ENCODE data around the gene GPAT3. TPM values are rescaled to one million over a fixed set of nuclear protein-coding genes. Genes with fewer than 3 reads are reported as not detected.

The GPAT3 gene
- total and polyA plus RNA-seq, 4 donors: 2.5 to 11.6 (median 7.6) TPM

DNA sequence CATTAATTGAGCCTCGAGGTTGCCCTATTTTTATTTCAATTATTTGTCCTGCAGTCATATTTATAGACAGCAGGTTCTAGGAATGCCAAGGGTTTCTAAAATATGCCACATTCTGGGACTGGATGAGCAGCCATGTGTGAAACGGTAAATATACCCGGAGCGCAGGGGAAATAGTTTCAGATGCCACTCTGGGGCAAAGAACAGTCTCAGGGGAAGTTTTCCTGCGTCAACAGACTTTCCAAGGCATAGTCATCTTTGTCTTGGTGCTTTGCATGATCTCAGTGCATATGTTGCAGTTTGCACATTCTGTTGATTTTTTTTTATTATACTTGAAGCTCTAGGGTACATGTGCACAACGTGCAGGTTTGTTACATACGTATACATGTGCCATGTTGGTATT is 71.0 kb downstream of the GPAT3 start:
- H3K36me3 ChIP-seq (ENCODE audit: control insufficient read depth in 4 of 4, insufficient read depth in 4 of 4, low read length in 4 of 4): peaks cover 0 to 4% (median 2%) of the 10 kb centered on the region in 4 donors
- peaks cover 0 to 16% (median 5%) of the 10 kb centered on the region in 5 donors for H3K4me1 ChIP-seq (ENCODE audit: control insufficient read depth in 5 of 5, insufficient read depth in 5 of 5, low read length in 5 of 5)
- peaks cover 0 to 4% (median 0%) of the 10 kb centered on the region in 4 donors for H3K9me3 ChIP-seq (ENCODE audit: control insufficient read depth in 4 of 4, insufficient read depth in 3 of 4, low read length in 3 of 4)
- no peak for TF ChIP-seq CTCF (IDR thresholded peaks at IDR 0.05; ENCODE audit: control extremely low read depth, extremely low read depth)
- no peak for ATAC-seq (ENCODE audit: insufficient read depth, low FRiP score)
- WGBS, 2 donors: 49 to 94% methylated on average over 7 of the region's 7 CpGs
- no peaks in the 10 kb centered on the region for H3K27me3 ChIP-seq (ENCODE audit: control insufficient read depth in 3 of 3, insufficient read depth in 3 of 3, low read length in 2 of 3)
- no peak overlapping the region for H3K9ac ChIP-seq (ENCODE audit: insufficient read depth in 1 of 2, low read length in 2 of 2)
- no peak for DNase-seq
- peak overlapping the region in 1 of 2 donors; percentile 21 for H3K27ac ChIP-seq (ENCODE audit: low read depth in 1 of 2, low read length in 1 of 2)
- no peak overlapping the region for H3K4me3 ChIP-seq

- peaks cover 0 to 10% (median 0%) of the 10 kb centered on the region in 5 donors for H3K4me1 ChIP-seq (ENCODE audit: control insufficient read depth in 5 of 5, insufficient read depth in 5 of 5, low read length in 5 of 5)
- TF ChIP-seq CTCF (IDR thresholded peaks at IDR 0.05; ENCODE audit: control extremely low read depth, extremely low read depth): no peak
These were observed 73.5 kb downstream of the GPAT3 start for GRCh38 chr4:83609365-83609764.

GRCh38 chr4:83610729-83611128 is 74.8 kb downstream of the GPAT3 start:
- no peak for TF ChIP-seq CTCF (IDR thresholded peaks at IDR 0.05; ENCODE audit: control extremely low read depth, extremely low read depth)
- H3K4me1 ChIP-seq (ENCODE audit: control insufficient read depth in 5 of 5, insufficient read depth in 5 of 5, low read length in 5 of 5): peaks cover 0 to 6% (median 0%) of the 10 kb centered on the region in 5 donors
- H3K27me3 ChIP-seq (ENCODE audit: control insufficient read depth in 3 of 3, insufficient read depth in 3 of 3, low read length in 2 of 3): no peaks in the 10 kb centered on the region
- 97 to 100% methylated on average over 1 of the region's 1 CpG for WGBS, 2 donors
- H3K4me3 ChIP-seq: no peak overlapping the region
- no peak overlapping the region for H3K9ac ChIP-seq (ENCODE audit: insufficient read depth in 1 of 2, low read length in 2 of 2)
- no peak for DNase-seq
- no peak overlapping the region for H3K27ac ChIP-seq (ENCODE audit: low read depth in 1 of 2, low read length in 1 of 2)
- H3K36me3 ChIP-seq (ENCODE audit: control insufficient read depth in 4 of 4, insufficient read depth in 4 of 4, low read length in 4 of 4): no peaks in the 10 kb centered on the region
- ATAC-seq (ENCODE audit: insufficient read depth, low FRiP score): no peak
- H3K9me3 ChIP-seq (ENCODE audit: control insufficient read depth in 4 of 4, insufficient read depth in 3 of 4, low read length in 3 of 4): peaks cover 0 to 19% (median 10%) of the 10 kb centered on the region in 4 donors

More at GRCh38 chr4:83609365-83609764, 73.5 kb downstream of the GPAT3 start:
- Histone ChIP-seq H3K4me3 (no peak overlapping the region), H3K9me3 (ENCODE audit: control insufficient read depth in 4 of 4, insufficient read depth in 3 of 4, low read length in 3 of 4) (peaks cover 0 to 15% (median 6%) of the 10 kb centered on the region in 4 donors), H3K9ac (ENCODE audit: insufficient read depth in 1 of 2, low read length in 2 of 2) (no peak overlapping the region), H3K27me3 (ENCODE audit: control insufficient read depth in 3 of 3, insufficient read depth in 3 of 3, low read length in 2 of 3) (no peaks in the 10 kb centered on the region), H3K27ac (ENCODE audit: low read depth in 1 of 2, low read length in 1 of 2) (no peak overlapping the region), H3K36me3 (ENCODE audit: control insufficient read depth in 4 of 4, insufficient read depth in 4 of 4, low read length in 4 of 4) (peaks cover 0 to 4% (median 2%) of the 10 kb centered on the region in 4 donors)
- no peak for ATAC-seq (ENCODE audit: insufficient read depth, low FRiP score)
- DNase-seq: no peak

- ATAC-seq (ENCODE audit: insufficient read depth, low FRiP score) (no peak), DNase-seq (no peak)
- H3K9ac ChIP-seq (ENCODE audit: insufficient read depth in 1 of 2, low read length in 2 of 2): no peak overlapping the region
- no peaks in the 10 kb centered on the region for H3K36me3 ChIP-seq (ENCODE audit: control insufficient read depth in 4 of 4, insufficient read depth in 4 of 4, low read length in 4 of 4)
- H3K27ac ChIP-seq (ENCODE audit: low read depth in 1 of 2, low read length in 1 of 2): no peak overlapping the region
- TF ChIP-seq CTCF (IDR thresholded peaks at IDR 0.05; ENCODE audit: control extremely low read depth, extremely low read depth): no peak
- no peak overlapping the region for H3K4me3 ChIP-seq
- no peaks in the 10 kb centered on the region for H3K27me3 ChIP-seq (ENCODE audit: control insufficient read depth in 3 of 3, insufficient read depth in 3 of 3, low read length in 2 of 3)
- H3K9me3 ChIP-seq (ENCODE audit: control insufficient read depth in 4 of 4, insufficient read depth in 3 of 4, low read length in 3 of 4): peaks cover 0 to 19% (median 10%) of the 10 kb centered on the region in 4 donors
- peaks cover 0 to 5% (median 0%) of the 10 kb centered on the region in 5 donors for H3K4me1 ChIP-seq (ENCODE audit: control insufficient read depth in 5 of 5, insufficient read depth in 5 of 5, low read length in 5 of 5)
These were observed 77.1 kb downstream of the GPAT3 start for GRCh38 chr4:83613023-83613422.

Data from lung (tissue), 12 donors.